GM12892 (cell line): ENCODE data around the gene FXYD7.

Experiments
- DNase-seq: peaks from one replicate; pipeline ENCODE4 v3.0.0; 2011; ENCODE audit not compliant: insufficient read length
- FAIRE-seq: peaks from 2 replicates; lab custom pipeline; 2011; peaks lifted over from hg19 to GRCh38; lab: Jason Lieb, UNC
- POLR2A ChIP-seq: IDR thresholded peaks from 2 replicates; pipeline ENCODE4 v1.6.1; 2011; ENCODE audit warnings: low read depth, low read length, control low read depth
- POLR2AphosphoS5 ChIP-seq: IDR thresholded peaks from 2 replicates; pipeline ENCODE4 v1.6.1; 2011; ENCODE audit warnings: low read depth, low read length, control low read depth
- TAF1 ChIP-seq: IDR thresholded peaks from 2 replicates; pipeline ENCODE4 v1.6.1; 2011; ENCODE audit warnings: low read depth, mild to moderate bottlenecking, control low read depth, low read length, borderline replicate concordance

FXYD7 gene

DNA sequence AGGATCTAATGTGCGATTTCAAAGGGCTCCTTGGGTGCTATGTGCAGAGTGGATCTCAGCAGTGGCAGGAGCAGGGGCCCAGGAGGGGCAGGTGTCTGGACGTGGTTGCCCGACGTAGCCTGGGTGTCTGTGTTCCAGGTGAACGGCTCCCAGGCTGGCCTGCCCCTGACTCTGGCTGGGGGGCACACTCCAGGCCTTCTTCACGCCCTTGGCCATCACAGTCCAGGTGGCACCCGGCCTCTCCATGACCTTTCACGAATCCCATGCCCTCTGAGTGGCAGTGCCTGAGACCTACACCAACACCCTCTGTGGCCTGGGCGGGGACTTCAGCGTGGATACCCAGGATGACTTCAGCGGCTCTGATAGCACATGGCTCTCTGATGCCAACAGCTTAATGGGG is 38.7 kb upstream of the FXYD7 start:
- no peak for DNase-seq
- TF ChIP-seq POLR2AphosphoS5 (no peak), POLR2A (no peak), TAF1 (no peak)
- no peak for FAIRE-seq

DNA sequence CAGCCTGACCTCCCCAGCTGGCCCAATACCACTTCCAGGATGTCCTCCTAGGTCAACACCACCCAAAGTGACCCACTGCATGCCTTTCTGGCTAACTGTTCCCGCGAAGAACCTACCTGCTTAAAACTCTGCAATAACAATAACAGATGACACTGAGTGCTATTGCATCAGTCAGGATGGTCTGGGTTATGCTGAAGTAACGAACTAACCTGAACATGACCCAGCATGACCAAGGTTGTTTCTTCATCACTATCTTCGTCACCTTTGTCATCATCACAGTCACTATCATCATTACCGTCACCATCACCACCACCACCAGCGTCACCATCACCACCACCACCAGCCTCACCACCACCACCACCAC is 38.0 kb upstream of the FXYD7 start:
- no peak for FAIRE-seq
- no peak for TF ChIP-seq TAF1
- no peak for TF ChIP-seq POLR2A
- TF ChIP-seq POLR2AphosphoS5, result no peak
- no peak for DNase-seq

DNA sequence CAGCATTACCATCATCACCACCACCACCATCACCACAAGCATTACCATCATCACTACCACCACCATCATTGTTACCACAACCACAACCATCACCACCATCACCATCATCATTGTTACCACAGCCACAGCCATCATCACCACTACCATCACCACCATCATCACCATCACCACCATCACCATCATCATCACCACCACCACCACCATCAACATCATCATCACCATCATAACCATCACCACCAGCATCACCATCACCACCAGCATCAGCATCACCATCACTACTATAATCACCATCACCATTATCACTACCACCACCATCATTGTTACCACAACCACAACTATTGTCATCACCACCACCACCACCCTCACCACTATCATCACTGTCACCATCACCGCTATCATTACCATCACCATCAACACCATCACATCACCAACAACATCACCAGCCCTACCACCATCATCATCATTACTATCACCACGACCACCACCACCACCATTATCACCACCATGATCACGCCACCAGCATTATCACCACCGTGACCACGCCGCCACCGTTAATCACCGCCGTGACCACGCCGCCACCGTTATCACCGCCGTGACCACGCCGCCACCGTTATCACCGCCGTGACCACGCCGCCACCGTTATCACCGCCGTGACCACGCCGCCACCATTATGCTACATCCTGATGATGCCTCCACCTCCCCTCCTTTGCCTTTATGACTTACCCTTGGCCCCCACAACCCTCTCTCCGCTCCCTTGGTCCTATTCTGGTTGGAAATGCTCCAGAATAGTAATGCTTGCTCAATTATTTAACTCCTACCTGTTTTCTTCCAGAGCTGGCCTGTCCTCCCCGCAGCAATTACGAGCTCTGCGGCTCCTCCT is 37.4 kb upstream of the FXYD7 start:
- FAIRE-seq (peak; percentile 27), DNase-seq (no peak)
- no peak for TF ChIP-seq TAF1
- no peak for TF ChIP-seq POLR2A
- TF ChIP-seq POLR2AphosphoS5, result no peak

- TF ChIP-seq POLR2A (no peak), TAF1 (no peak), POLR2AphosphoS5 (no peak)
- DNase-seq, result no peak
- FAIRE-seq, result no peak
Observed at GRCh38 chr19:35106291-35106583, 36.8 kb upstream of the FXYD7 start.

DNA sequence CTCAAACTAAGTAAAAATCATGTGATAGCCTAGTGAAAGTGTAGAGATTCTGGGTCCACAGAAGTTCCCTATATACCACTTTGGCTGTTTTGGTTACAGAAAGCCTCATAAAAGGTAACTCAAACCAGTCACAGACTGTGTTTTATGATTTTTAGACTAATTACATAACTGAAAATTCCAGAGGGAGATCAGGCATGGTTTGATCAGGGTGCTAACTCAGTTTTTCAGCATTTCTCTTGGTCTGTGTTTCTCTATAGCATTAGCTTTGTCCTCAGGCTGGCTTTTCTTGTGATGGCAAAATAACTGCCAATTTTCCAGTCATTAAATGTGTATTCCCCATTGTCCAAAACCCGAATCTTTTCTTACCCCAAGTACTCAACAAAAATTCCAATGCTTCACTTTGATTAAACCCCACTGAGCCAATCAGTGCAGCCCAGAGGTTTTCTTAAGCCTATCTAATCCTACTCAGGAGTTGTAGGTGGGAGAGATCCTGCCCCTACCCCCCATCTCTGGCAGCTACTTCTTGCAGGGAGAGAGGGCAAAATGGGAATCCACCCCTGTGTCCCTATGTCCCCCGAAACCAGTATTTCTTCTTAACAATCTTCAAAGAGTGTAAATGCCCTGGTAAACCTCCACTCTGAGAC is 36.0 kb upstream of the FXYD7 start:
- no peak for DNase-seq
- TF ChIP-seq POLR2AphosphoS5, result no peak
- TF ChIP-seq TAF1, result no peak
- no peak for TF ChIP-seq POLR2A
- no peak for FAIRE-seq

DNA sequence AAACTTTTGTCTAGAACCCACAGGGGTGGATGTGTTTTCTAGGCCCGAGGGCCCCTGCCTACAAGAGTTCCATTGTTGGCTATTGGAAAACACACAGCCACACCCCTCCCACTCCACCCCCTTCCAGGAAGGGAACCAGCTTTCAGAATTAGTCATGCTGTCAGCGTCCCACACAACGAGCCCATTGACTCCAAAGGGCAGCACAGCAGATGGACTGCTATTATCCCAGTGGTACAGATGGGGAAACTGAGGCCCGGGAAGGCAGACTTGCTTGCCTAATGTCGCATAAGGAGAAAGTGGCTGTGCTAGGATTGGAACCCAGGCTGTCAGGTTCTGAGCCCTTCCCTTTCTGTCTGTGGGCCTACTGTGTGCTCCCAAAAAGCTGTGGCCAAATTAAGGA is 35.5 kb upstream of the FXYD7 start:
- DNase-seq (no peak), FAIRE-seq (no peak)
- TF ChIP-seq POLR2A (no peak), TAF1 (no peak), POLR2AphosphoS5 (no peak)

GRCh38 chr19:35108730-35109129 is 34.3 kb upstream of the FXYD7 start:
- FAIRE-seq (no peak), DNase-seq (no peak)
- TF ChIP-seq POLR2AphosphoS5 (no peak), POLR2A (no peak), TAF1 (no peak)

- DNase-seq, result no peak
- no peak for FAIRE-seq
- no peak for TF ChIP-seq POLR2AphosphoS5
- TF ChIP-seq TAF1, result no peak
- no peak for TF ChIP-seq POLR2A
Observed at GRCh38 chr19:35109395-35110112, 33.5 kb upstream of the FXYD7 start.

DNA sequence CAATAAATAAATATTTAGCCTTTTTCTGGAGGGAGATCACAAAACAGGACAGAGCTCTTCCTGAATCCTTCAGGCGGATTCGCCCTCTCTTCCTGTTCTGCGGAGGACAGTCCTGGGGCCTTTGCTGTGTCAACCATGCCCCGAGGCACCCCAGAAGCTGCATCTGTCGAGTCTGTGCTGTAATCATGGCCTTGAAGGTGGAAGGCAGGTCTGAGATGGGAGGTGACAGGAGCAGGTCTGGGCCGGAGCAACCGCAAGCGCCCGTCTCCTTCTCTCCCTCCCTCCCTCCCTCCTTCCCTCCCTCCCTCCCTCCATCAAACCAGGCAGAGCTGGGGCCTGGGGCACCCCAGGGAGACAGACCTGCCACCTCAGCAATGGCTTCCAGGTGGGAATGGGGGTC is 32.1 kb upstream of the FXYD7 start:
- FAIRE-seq, result no peak
- no peak for DNase-seq
- TF ChIP-seq TAF1, result no peak
- no peak for TF ChIP-seq POLR2AphosphoS5
- no peak for TF ChIP-seq POLR2A

DNA sequence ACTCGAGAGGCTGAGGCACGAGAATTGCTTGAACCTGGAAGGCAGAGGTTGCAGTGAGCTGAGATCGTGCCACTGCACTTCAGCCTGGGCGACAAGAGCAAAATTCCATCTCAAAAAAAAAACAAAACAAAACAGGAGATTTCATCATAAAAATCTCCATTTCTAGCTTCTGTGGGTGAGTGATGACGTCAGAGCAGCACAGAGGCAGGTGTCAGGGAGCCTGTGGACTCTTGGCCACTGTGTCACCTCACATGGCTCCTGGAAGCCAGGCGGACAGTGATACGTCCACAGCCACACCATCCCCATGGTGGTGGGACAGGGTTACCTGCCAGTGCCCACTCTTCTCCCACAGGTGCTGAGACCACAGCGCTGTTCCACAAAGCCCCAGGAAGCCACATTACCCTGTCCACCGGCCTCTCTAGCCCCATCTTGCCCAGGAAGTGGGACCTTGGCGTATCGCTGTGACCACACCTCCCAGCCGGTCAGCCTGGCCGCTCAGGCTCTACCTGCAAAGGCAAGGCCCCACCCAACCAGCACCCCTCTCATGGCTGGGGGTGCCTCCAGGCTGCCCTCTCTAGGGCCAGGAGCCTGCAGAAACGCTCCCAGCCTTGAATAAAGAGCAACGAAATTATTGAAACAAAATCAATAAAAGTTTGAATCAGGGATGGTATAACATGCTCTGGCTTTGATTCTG is 29.9 kb upstream of the FXYD7 start:
- DNase-seq, result no peak
- TF ChIP-seq POLR2AphosphoS5 (no peak), TAF1 (no peak), POLR2A (no peak)
- no peak for FAIRE-seq
